HEK293 (cell line): ENCODE results near the gene TMEM229B.

ENCODE experiments used
- CTCF ChIA-PET: fragments of 350-600 bp; formaldehyde crosslinking; extraction: SDS; loops from one replicate; lab custom pipeline; 2021; ENCODE audit warnings: antibody characterized with exemption; lab: Yijun Ruan, JAX
- POLR2A ChIA-PET: fragments of 300-600 bp; formaldehyde crosslinking; extraction: SDS; loops from one replicate; lab custom pipeline; 2020; ENCODE audit warnings: antibody characterized with exemption, inconsistent platforms; lab: Yijun Ruan, JAX
- H3K27ac ChIP-seq: fragments of 200-500 bp; sonication (Bioruptor generic); 2 replicates; pipeline ENCODE4 v1.5.1; 2014; ENCODE audit warnings: low read depth, low read length, control low read depth, inconsistent platforms; ENCODE audit errors: extremely low read depth
- H3K36me3 ChIP-seq, 2 experiments: fragments of 200-500 bp in 1 of 2; sonication (Bioruptor generic) in 1 of 2; 1 replicate in 1 of 2; 2 replicates in 1 of 2; pipeline ENCODE4 v1.5.1; 2014 to 2017; ENCODE audit warnings: inconsistent platforms in 2 of 2, low read length in 2 of 2; ENCODE audit not compliant: control insufficient read depth in 2 of 2, insufficient read depth in 1 of 2
- H3K4me1 ChIP-seq: fragments of 200-500 bp; sonication (Bioruptor generic); 2 replicates; pipeline ENCODE4 v1.5.1; 2014; ENCODE audit warnings: mild to moderate bottlenecking, low read length, inconsistent platforms; ENCODE audit not compliant: control insufficient read depth, insufficient read depth
- H3K4me3 ChIP-seq: 2 replicates; pipeline ENCODE4 v1.5.1; 2011; ENCODE audit warnings: low read depth, mild to moderate bottlenecking, control low read depth, low read length, moderate library complexity
- H3K9me3 ChIP-seq: fragments of 200-500 bp; sonication (Bioruptor generic); 2 replicates; pipeline ENCODE4 v1.5.1; 2014; ENCODE audit warnings: low read depth, low read length, inconsistent platforms; ENCODE audit not compliant: control insufficient read depth, insufficient read depth
- MYNN ChIP-seq: fragments of 450-650 bp; formaldehyde crosslinking; IDR thresholded peaks from 2 replicates; pipeline ENCODE4 v1.5.1; 2016; ENCODE audit warnings: missing biosample characterization, missing genetic modification characterization, borderline replicate concordance
- PRDM10 ChIP-seq: fragments of 450-650 bp; formaldehyde crosslinking; IDR thresholded peaks from 2 replicates; pipeline ENCODE4 v1.5.1; 2016; ENCODE audit warnings: missing biosample characterization, missing genetic modification characterization
- ZNF169 ChIP-seq: fragments of 450-650 bp; formaldehyde crosslinking; IDR thresholded peaks from 2 replicates; pipeline ENCODE4 v1.5.1; 2016; ENCODE audit warnings: missing biosample characterization, missing genetic modification characterization
- ZNF350 ChIP-seq: fragments of 450-650 bp; formaldehyde crosslinking; IDR thresholded peaks from 2 replicates; pipeline ENCODE4 v1.5.0; 2017; ENCODE audit warnings: missing biosample characterization, mild to moderate bottlenecking, missing genetic modification characterization
- ZSCAN30 ChIP-seq: fragments of 450-650 bp; IDR thresholded peaks from 2 replicates; pipeline ENCODE4 v1.5.1; 2018; ENCODE audit warnings: missing biosample characterization, mild to moderate bottlenecking, missing genetic modification characterization, moderate library complexity
- TF ChIP-seq, protein P1 (sequence below): fragments of 450-650 bp; formaldehyde crosslinking; IDR thresholded peaks from 2 replicates; pipeline ENCODE4 v1.5.1; 2016; ENCODE audit warnings: missing biosample characterization, missing genetic modification characterization, borderline replicate concordance
- TF ChIP-seq, protein P2 (sequence below): fragments of 450-650 bp; formaldehyde crosslinking; IDR thresholded peaks from 2 replicates; pipeline ENCODE4 v1.5.1; 2016; ENCODE audit warnings: missing biosample characterization, missing genetic modification characterization
- TF ChIP-seq, protein P3 (sequence below): fragments of 450-650 bp; formaldehyde crosslinking; IDR thresholded peaks from 2 replicates; pipeline ENCODE4 v1.5.1; 2017; ENCODE audit warnings: missing biosample characterization, missing genetic modification characterization

TMEM229B gene

GRCh38 chr14:67461996-67462395, 26.5 kb downstream of the TMEM229B start:
- CTCF ChIA-PET = no interaction called here
- Histone ChIP-seq H3K36me3 (no peaks in the 10 kb centered on the region), H3K4me3 (no peak overlapping the region), H3K4me1 (no peaks in the 10 kb centered on the region), H3K27ac (no peak overlapping the region), H3K9me3 (no peaks in the 10 kb centered on the region)
- POLR2A ChIA-PET = no interaction called here
- TF ChIP-seq, protein P1, sequence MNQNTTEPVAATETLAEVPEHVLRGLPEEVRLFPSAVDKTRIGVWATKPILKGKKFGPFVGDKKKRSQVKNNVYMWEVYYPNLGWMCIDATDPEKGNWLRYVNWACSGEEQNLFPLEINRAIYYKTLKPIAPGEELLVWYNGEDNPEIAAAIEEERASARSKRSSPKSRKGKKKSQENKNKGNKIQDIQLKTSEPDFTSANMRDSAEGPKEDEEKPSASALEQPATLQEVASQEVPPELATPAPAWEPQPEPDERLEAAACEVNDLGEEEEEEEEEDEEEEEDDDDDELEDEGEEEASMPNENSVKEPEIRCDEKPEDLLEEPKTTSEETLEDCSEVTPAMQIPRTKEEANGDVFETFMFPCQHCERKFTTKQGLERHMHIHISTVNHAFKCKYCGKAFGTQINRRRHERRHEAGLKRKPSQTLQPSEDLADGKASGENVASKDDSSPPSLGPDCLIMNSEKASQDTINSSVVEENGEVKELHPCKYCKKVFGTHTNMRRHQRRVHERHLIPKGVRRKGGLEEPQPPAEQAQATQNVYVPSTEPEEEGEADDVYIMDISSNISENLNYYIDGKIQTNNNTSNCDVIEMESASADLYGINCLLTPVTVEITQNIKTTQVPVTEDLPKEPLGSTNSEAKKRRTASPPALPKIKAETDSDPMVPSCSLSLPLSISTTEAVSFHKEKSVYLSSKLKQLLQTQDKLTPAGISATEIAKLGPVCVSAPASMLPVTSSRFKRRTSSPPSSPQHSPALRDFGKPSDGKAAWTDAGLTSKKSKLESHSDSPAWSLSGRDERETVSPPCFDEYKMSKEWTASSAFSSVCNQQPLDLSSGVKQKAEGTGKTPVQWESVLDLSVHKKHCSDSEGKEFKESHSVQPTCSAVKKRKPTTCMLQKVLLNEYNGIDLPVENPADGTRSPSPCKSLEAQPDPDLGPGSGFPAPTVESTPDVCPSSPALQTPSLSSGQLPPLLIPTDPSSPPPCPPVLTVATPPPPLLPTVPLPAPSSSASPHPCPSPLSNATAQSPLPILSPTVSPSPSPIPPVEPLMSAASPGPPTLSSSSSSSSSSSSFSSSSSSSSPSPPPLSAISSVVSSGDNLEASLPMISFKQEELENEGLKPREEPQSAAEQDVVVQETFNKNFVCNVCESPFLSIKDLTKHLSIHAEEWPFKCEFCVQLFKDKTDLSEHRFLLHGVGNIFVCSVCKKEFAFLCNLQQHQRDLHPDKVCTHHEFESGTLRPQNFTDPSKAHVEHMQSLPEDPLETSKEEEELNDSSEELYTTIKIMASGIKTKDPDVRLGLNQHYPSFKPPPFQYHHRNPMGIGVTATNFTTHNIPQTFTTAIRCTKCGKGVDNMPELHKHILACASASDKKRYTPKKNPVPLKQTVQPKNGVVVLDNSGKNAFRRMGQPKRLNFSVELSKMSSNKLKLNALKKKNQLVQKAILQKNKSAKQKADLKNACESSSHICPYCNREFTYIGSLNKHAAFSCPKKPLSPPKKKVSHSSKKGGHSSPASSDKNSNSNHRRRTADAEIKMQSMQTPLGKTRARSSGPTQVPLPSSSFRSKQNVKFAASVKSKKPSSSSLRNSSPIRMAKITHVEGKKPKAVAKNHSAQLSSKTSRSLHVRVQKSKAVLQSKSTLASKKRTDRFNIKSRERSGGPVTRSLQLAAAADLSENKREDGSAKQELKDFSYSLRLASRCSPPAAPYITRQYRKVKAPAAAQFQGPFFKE (tag by site-specific recombination) = no peak
- TF ChIP-seq MYNN (tag by site-specific recombination) (no peak), ZSCAN30 (no peak), ZNF169 (tag by site-specific recombination) (no peak), PRDM10 (tag by site-specific recombination) (no peak)
- TF ChIP-seq, protein P2, sequence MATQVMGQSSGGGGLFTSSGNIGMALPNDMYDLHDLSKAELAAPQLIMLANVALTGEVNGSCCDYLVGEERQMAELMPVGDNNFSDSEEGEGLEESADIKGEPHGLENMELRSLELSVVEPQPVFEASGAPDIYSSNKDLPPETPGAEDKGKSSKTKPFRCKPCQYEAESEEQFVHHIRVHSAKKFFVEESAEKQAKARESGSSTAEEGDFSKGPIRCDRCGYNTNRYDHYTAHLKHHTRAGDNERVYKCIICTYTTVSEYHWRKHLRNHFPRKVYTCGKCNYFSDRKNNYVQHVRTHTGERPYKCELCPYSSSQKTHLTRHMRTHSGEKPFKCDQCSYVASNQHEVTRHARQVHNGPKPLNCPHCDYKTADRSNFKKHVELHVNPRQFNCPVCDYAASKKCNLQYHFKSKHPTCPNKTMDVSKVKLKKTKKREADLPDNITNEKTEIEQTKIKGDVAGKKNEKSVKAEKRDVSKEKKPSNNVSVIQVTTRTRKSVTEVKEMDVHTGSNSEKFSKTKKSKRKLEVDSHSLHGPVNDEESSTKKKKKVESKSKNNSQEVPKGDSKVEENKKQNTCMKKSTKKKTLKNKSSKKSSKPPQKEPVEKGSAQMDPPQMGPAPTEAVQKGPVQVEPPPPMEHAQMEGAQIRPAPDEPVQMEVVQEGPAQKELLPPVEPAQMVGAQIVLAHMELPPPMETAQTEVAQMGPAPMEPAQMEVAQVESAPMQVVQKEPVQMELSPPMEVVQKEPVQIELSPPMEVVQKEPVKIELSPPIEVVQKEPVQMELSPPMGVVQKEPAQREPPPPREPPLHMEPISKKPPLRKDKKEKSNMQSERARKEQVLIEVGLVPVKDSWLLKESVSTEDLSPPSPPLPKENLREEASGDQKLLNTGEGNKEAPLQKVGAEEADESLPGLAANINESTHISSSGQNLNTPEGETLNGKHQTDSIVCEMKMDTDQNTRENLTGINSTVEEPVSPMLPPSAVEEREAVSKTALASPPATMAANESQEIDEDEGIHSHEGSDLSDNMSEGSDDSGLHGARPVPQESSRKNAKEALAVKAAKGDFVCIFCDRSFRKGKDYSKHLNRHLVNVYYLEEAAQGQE (tag by site-specific recombination) = no peak

GRCh38 chr14:67461341-67461985, 27.1 kb downstream of the TMEM229B start:
- H3K4me1 ChIP-seq = no peaks in the 10 kb centered on the region
- no peak overlapping the region for H3K4me3 ChIP-seq
- CTCF ChIA-PET = no interaction called here
- H3K36me3 ChIP-seq = no peaks in the 10 kb centered on the region
- no peak overlapping the region for H3K27ac ChIP-seq
- POLR2A ChIA-PET = no interaction called here
- TF ChIP-seq, protein P3, sequence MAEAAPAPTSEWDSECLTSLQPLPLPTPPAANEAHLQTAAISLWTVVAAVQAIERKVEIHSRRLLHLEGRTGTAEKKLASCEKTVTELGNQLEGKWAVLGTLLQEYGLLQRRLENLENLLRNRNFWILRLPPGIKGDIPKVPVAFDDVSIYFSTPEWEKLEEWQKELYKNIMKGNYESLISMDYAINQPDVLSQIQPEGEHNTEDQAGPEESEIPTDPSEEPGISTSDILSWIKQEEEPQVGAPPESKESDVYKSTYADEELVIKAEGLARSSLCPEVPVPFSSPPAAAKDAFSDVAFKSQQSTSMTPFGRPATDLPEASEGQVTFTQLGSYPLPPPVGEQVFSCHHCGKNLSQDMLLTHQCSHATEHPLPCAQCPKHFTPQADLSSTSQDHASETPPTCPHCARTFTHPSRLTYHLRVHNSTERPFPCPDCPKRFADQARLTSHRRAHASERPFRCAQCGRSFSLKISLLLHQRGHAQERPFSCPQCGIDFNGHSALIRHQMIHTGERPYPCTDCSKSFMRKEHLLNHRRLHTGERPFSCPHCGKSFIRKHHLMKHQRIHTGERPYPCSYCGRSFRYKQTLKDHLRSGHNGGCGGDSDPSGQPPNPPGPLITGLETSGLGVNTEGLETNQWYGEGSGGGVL = peak; percentile 33; the same call in 1 of the 2 replicates
- no peak for TF ChIP-seq ZNF350 (tag by site-specific recombination)
- TF ChIP-seq, all 188 proteins: peak for 1
- no peaks in the 10 kb centered on the region for H3K9me3 ChIP-seq
